Stimulated activated CD4-positive, alpha-beta T cell treated with anti-CD3 and anti-CD28 coated beads, Interleukin-12 subunit alpha, Interleukin-12 subunit beta, amount 100 ng/mL, for 48 hours (primary cell): ENCODE measurements around the gene PPP1R1C.

Experiments
- DNase-seq, 3 donors: peaks; one replicate each; pipeline ENCODE4 v3.0.0-alpha.2; 2020; ENCODE audit warnings: low read depth in 2 of 3, low spot score in 1 of 3

PPP1R1C gene

DNA sequence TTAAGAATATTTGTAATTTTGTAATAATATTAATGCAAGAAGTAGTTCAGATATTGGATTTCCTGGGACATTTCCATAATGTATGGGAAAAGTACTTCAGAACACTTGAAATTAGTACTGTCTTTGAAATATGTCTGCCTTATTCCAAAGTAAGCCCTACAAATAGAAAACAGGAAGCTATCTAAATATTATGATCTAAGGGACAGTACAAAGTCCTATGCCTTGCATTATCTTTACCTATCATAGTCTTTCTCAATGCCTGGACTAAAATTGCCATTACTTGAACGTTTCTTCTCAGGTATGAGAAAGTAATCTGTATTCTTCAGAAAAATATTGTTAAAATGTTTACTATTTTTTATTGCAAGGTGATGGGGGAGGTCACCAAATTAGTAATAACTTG lies 113.0 kb downstream of the PPP1R1C start:
- no peak for DNase-seq

DNA sequence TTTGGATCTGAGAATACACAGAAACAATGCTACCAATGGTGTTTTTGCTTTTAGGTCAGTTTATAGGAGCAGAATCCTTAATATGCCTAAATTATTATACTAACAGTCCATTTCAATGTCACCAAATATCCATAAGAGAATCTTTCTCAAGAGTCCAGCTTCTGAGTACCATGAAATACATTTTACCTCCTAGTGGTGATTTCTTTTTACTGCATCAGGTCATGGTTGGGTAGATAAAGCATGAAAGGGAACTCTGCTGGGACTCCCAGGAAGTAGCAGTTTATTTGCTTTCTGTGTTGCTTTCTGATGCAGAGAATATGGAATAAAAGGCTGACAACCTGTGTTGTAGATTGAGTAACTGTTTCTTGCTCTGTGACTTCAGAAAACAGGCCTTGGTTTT lies 115.6 kb downstream of the PPP1R1C start:
- no peak for DNase-seq

DNA sequence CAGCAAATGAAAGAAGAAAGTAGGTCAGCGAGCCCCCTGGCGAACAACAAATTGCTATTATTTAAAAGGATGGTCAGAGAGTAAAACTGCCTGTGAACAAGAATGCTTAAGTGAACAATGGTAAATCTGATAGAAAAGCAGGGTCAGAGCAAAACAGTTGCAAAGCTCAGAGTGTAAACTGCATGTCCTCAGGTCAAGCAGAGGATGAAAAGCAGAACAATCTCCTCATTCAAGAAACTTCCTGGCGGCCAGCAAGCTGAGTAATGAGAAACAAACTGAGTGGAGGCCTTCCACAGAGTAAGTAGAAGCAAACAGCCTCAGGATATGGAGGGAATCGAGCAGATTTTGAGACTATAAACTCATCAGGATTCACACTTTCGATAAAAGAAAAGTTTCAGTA lies 117.9 kb downstream of the PPP1R1C start:
- DNase-seq: no peak

DNA sequence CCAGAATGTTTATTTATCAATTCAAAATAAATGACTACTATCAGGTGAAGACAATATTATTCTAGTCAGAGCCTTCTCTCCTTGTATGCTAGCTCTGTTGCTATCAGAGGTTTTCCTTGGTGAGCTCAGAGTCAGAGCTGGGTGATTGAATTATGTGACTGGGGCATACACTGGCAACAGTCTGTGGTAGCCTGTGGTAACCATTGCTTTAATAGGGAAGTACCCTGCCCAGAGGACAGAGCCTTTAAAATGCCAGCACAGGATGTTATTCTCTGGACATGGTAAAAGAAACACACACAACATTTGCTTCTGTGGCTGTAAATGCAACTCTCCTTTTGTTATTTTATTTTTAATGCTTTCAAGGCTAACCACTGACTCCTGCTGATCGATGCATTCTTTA lies 124.7 kb downstream of the PPP1R1C start:
- DNase-seq: no peak

DNA sequence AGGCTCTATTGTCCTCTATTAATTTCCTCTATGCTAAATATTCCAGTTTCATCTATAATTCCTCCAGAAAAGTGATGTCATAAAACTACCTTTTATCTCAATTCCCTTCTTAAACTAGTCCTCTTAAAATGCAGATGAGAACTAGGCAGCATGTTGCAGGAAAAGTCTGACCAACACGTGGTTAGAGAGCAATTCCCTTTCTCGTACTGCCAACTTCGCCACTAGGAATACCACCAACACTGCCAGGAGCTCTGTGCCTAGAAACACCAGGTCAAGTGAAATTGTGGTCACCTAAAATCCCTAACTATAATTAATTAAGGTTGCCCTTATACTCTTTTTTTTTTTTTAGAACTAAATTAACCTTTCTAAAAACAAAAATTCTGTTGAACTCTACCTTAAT lies 127.7 kb downstream of the PPP1R1C start:
- no peak for DNase-seq

DNA sequence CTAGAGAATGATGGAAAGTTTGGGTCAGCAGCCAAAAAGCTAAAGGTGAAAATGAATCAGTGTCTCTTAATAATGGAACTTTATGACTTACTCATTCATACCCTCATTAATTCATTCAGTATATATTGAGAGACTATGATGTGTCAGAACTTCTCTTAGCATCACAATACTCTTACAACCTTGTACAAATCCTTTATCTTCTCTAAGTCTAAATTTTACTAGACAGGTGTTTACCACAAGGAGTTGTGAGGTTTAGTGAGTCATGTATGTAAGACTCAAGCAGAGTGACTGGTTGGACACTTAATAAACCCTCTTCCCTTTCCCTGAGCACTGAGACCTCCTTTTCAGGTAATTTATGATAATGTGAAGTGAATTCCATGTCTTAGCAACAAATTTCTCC lies 129.6 kb downstream of the PPP1R1C start:
- DNase-seq: no peak

DNA sequence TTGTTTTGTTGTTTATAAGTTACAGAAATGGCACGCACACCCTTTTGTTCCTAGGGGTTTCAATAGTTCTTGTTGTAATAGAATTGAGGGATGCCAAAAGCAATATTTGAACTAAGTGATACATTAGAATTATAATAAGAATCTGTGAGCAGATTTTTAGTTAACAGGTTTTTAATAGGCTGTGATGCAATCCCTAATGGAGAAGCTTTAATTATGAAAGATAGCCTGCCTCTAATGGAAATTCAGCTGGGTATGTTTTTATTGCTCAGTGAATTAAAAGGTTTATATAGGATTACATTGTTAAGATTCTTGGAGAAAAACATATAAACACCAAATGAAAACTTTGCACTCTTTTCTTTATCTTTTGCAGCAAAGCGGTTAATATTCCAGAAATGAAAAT lies 131.1 kb downstream of the PPP1R1C start:
- no peak for DNase-seq

DNA sequence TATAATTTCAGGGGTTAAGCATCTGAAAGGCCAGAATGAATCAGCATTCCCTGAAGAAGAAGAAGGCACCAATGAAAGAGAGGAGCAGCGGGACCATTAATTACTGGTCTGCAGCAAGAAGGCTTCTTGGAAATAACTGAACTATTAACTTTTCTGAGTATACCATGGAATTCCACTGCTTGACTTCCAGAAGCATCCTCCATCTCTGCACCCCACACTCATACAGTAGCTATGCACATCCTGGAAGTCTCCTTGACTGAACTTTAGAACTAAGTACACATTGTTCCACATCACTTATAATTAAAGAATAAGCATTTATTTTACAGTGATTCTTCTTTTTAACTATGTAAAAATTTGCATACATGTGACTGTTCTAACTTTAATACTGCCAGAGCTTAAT lies 131.5 kb downstream of the PPP1R1C start:
- no peak for DNase-seq

DNA sequence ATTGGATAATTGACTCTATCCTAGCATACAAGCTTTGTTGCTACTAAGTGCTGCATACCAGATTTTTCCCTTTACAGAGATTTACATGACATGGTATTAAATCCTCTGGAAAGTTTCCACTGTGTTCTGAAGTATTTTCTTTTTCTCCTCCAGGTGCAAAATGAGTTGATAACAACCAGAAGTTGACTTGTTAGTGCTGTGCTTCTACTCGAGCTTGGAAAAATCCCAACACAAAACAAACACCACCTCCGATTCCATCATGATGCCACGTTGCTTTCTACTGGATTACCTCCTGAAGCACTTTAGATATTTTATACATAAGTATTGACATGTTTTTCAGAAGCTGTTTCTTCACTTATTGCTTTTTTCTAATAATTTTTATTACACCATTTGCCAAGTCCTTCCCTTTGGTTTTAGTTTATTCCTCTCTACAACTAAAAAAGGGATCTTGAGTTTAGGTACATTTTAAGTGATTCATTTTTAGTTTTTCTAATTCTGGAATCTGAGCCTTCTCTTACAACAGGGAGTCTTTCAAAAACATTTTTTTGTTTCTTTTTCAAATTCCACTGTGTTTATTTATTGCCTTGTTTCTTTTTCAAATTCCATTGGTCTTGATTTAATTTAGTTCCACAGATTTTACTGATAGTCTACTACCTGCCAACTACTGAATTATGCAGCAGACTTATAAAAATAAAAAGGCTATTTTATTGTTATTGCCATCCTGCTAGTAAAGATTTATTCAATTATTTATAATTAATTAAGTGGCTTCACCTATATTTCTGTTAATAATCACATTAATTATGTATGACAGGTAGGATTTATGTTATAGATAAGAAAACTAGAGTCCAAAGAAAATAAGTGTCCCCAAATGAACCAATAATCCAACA lies 143.4 kb downstream of the PPP1R1C start:
- DNase-seq: no peak

DNA sequence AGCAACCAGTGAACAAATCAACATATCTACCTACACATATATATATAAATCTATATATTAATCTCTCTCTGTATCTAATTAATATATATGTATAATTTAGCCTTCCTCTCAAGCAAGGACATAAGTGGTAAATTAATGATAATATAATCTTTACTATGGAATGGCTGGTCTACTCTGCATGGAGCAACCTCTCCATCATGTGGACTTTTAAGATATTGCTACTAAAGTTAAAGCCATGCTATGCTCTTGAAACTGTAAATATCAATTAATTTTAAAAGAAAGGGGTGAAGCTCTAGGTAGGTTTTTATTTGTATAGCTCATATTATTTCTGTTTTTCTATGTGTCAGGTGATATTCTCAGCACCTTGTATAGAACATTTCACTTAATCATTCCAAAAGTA lies 147.0 kb downstream of the PPP1R1C start:
- DNase-seq: no peak

DNA sequence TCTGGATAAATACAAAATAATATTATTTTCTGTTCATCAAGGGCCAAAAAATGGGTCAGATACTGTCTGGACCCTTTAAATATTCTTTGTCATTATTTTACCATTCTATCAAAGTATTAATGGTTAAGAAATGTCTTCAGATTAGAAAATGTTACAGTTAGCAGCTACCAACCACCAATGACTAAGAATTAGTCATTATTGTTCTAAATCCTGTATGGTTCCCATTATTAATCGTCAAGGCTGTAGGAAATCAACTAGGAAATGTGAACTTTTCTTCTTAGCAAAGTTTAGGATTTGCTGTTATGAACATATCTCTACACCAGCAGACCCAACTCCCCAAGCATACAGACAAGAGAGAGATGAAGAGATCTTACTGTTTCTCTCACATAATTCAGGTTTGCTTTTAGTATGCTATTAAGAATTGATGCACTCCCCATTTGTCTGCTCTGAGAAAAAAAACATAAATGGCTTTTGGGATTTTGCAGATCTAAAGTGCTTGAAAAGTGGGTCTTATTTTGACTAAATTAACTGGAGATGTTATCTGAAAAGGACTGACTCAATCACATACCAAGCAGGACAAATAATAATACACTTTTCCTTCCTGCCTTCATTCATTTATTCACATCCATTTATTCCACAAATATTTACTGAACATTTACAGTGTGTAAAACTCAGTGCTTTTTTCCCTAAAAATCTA lies 147.7 kb downstream of the PPP1R1C start:
- no peak for DNase-seq

DNA sequence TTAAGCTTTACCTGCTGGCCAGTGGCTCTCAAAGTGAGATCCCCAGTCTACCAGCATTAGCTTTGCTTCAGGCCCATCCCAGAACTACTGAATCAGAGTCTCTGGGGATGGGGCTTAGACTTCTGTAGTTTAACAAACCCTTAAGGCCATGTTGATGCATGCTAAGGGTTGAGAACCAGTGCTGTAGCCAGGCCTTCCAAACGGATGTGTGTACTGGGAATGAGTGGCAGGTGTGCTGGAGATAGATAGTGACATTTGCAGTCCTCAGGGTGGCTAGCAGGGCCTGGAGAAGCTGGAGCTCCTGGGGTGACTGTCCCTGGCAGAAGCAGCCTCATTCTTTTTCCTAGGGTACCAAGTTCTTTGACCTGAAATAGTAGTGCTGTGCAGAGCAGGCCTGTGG lies 148.5 kb downstream of the PPP1R1C start:
- no peak for DNase-seq

DNA sequence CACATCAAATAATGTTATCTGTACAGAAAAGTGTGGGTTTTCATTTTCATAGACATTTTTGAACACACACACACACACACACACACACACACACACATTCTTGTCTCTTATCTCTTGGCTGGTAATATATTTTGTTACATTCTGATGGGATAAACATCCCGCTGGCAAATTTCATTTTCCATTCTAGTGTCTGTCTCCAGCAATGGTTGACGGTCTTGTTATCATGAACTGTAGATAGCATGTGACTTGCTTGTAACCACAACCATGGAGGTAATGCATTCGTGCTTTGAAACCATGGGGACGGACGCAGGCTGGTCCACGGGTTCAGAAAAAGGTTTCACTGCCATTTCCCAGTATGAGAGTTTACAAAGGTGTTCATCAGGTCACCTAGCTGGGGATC lies 156.4 kb downstream of the PPP1R1C start:
- no peak for DNase-seq

DNA sequence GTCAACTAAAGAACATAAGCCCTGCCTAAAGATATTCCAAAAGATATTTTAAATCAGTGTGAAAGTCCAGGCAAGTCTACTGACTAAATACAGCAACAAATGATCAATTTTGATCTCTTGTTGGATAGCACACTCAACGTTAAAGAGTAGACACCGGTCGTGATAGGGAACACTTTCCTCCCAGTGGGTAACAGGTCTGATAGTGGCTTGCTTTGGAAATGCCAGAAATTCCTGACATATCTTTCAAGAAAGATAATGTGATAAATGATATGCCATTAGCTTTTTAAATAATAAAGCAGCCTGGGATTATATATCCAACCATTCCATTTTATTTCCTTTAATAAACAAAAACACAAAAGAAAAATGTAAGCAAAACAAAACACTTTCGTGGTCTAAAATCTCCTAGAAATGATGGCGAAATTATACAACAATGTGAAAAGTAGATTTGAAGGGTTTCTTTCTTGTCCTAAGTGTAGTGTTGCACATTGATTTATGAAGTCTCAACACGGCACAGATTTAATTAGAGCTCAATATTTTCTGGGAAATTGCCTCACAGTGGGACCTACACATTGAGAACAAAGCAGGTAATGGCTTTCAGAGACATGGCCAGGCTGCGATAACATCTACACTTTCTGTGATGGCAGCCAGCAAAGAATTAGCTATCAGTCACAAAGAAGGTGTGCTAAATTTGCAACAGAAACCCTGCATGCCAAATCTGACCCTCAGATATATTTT lies 158.6 kb downstream of the PPP1R1C start:
- DNase-seq: no peak

DNA sequence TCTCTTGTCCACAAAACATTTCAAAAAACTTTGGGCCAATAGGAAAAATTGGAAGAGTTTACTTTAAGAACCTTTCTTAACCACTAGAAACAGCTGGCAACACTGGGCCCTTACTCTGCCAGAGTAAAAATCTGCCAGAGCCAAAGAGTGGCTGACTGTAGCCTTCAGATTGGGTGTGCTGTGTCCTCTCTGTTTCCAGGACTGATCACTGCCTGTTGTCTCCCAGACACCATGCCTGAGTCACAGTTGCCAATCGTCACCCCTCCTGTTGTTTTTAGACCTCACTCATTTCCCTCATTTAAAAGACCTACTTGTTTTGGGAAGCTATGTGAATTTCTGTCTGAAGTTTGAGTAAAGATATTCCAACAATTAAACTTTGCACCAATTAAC lies 159.1 kb downstream of the PPP1R1C start:
- DNase-seq: no peak

DNA sequence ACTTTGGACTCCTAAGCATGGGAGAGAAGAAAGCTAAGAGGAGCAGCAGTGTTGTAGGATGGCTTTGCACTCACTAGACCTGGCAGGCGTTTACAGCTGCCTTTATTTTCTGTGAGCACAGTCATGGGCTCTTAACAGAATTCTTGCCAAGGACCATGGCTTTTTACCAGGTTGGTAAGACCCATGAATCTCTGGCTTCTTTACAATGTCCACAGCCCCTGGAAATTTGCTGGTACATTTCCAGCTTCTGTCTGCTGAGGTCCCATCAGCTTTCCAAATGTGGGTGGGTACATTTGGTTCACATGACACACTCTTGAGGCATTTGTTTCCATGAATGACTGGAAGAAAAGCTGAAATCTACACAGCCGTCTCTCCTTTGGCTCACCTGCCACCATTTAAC lies 162.7 kb downstream of the PPP1R1C start:
- DNase-seq: no peak

DNA sequence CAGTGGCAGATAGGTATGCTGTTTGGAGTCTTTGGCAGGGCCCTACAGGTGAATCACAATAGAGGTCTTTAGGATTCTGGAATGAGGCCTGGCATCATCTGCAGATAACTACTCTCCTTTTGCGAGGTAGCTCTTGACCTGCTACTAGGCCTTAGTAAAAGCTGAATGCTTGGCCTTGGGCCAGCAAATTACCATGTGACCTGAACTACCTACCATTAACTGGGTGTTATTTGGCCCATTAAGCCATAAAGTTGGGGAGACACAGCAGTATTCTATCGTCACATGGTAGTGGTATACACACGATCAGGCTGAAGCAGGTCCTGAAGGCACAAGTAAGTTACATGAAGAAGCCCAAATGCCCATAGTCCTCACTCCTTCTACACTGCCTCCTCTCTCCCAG lies 178.2 kb downstream of the PPP1R1C start:
- no peak for DNase-seq

DNA sequence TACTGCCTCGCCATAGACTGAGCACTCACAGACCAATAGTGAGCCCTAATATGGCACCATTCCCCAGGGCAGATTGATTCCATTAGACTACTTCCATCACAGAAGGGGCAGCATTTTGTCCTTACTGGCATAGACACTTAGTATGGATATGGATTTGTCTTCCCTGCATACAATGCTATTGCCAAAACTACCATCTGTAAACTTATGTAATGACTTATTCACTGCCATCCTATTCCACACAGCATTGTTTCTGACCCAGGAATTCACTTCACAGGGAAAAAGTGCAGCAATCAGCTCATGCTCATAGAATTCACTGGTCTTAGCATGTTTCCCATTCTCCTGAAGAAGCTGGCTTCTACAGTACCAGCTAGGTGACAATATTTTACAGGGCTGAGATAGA lies 179.0 kb downstream of the PPP1R1C start:
- DNase-seq: no peak

DNA sequence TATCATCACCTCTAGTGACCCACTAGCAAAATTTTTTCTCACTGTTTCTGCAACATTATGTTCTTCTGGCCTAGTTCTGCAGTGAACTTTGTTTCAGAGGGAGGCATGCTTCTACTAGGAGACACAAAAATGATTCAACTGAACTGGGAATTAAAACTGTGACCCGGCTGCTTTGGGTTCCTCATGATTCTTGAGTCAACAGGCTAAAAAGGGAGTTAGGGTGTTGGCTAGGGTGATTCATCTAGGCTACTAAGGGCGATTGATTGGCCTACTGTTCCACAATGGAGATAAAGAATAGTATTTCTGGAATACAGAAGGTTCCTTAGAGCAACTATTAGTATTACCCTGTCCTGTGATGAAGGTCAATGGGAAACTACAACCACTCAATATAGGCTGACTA lies 179.5 kb downstream of the PPP1R1C start:
- DNase-seq: no peak

DNA sequence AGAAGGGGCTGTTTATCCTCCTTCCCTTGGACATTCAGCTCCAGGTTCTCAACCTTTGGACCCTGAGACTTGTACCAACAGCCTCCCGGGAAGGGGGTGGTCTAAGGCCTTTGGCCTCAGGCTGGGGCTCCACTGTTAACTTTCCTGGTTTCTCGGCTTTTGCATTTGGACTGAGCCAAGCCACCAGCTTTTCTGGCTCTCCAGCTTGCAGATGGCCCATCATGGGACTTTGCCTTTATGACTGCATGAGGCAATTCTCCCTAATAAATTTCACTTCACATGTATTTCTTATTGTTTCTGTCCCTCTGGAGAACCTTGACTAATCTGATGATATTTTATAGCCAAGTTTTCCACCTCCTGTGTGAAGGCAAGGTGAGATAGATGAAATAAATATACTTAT lies 180.8 kb downstream of the PPP1R1C start:
- DNase-seq: no peak

DNA sequence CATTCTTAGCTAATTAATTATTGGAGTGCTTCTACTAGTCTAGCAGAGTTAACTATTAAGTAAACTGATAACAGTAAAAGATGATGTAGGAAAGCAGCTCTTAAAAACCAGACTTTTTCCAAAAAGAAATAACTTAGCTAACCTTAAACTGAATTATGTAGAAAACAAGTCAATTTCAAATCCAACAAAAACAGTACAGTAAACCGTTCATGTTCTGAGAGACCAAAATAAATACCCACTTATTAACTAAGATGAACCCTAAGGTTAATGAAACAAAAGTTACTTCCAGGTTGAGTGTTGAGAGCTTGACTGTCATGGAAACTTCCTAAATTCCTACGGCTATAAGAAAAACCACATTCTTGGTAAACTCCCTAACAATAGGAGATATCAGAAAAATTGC lies 181.2 kb downstream of the PPP1R1C start:
- no peak for DNase-seq
